NT2/D1 (cell line): ENCODE results near the gene SLC6A19.

ENCODE experiments used
- DNase-seq: peaks from one replicate; pipeline ENCODE4 v3.0.0-alpha.2; 2011; ENCODE audit warnings: low read depth, low spot score
- H3K27me3 ChIP-seq: 2 replicates; pipeline ENCODE4 v1.6.0; 2011; ENCODE audit warnings: mild to moderate bottlenecking; ENCODE audit not compliant: insufficient read length, insufficient read depth
- H3K36me3 ChIP-seq: 2 replicates; pipeline ENCODE4 v1.6.1; 2011; ENCODE audit warnings: mild to moderate bottlenecking, low read length, mixed read lengths; ENCODE audit not compliant: insufficient read depth, insufficient read length
- H3K4me1 ChIP-seq: 2 replicates; pipeline ENCODE4 v1.5.1; 2011; ENCODE audit not compliant: insufficient read depth, insufficient read length
- H3K4me3 ChIP-seq: 2 replicates; pipeline ENCODE4 v1.5.1; 2011; ENCODE audit warnings: low read depth; ENCODE audit not compliant: insufficient read length
- H3K9ac ChIP-seq: 2 replicates; pipeline ENCODE4 v1.6.0; 2011; ENCODE audit warnings: low read depth; ENCODE audit not compliant: insufficient read length
- H3K9me3 ChIP-seq: 2 replicates; pipeline ENCODE4 v1.5.1; 2011; ENCODE audit warnings: mild to moderate bottlenecking, low read length; ENCODE audit not compliant: insufficient read depth
- SUZ12 ChIP-seq: IDR thresholded peaks from 2 replicates; pipeline ENCODE4 v1.6.1; 2011; ENCODE audit not compliant: insufficient read length, insufficient read depth; ENCODE audit errors: extremely low read depth
- YY1 ChIP-seq: IDR thresholded peaks from 2 replicates; pipeline ENCODE4 v1.6.1; 2011; ENCODE audit not compliant: insufficient read length, insufficient read depth
- ZNF274 ChIP-seq: IDR thresholded peaks from 2 replicates; pipeline ENCODE4 v1.6.1; 2011; ENCODE audit warnings: mild to moderate bottlenecking, low read depth, low read length

Gene SLC6A19

GRCh38 chr5:1192971-1193590 is 8.3 kb upstream of the SLC6A19 start:
- H3K4me3 ChIP-seq: no peak overlapping the region
- H3K36me3 ChIP-seq: no peaks in the 10 kb centered on the region
- no peaks in the 10 kb centered on the region for H3K9me3 ChIP-seq
- DNase-seq: no peak
- no peak overlapping the region for H3K9ac ChIP-seq
- no peaks in the 10 kb centered on the region for H3K4me1 ChIP-seq
- TF ChIP-seq SUZ12: no peak
- no peak for TF ChIP-seq YY1
- no peak for TF ChIP-seq ZNF274
- peaks cover 18% of the 10 kb centered on the region for H3K27me3 ChIP-seq

DNA sequence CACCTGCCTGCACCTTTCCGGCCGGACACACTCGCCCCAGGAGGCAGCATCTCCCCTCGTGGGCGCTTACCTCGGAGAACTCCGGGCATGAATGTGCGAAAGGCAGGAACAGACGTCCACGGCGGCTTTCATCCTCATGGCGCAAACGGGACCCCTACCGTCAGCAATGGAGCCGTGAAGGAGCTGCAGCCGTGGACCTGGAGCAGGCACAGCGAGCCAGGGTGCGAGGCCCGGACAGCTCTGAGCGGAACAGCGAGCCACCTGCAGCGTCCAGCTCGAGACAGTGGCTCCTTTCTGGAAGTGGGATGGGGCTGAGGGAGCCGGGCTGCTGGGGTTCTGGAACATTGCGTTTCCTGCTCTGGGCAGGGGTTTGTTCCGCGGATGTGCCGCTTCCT is 7.8 kb upstream of the SLC6A19 start:
- DNase-seq: no peak
- Histone ChIP-seq H3K36me3 (no peaks in the 10 kb centered on the region), H3K4me1 (no peaks in the 10 kb centered on the region), H3K4me3 (no peak overlapping the region), H3K9me3 (no peaks in the 10 kb centered on the region), H3K27me3 (peaks cover 20% of the 10 kb centered on the region), H3K9ac (no peak overlapping the region)
- TF ChIP-seq YY1: no peak
- no peak for TF ChIP-seq ZNF274
- TF ChIP-seq SUZ12: no peak

GRCh38 chr5:1194378-1194777 is 7.0 kb upstream of the SLC6A19 start:
- Histone ChIP-seq H3K9ac (no peak overlapping the region), H3K4me1 (no peaks in the 10 kb centered on the region), H3K27me3 (peaks cover 20% of the 10 kb centered on the region), H3K4me3 (no peak overlapping the region), H3K9me3 (no peaks in the 10 kb centered on the region), H3K36me3 (no peaks in the 10 kb centered on the region)
- no peak for DNase-seq
- TF ChIP-seq ZNF274: no peak
- no peak for TF ChIP-seq YY1
- TF ChIP-seq SUZ12: no peak

- Histone ChIP-seq H3K4me3 (no peak overlapping the region), H3K9me3 (no peaks in the 10 kb centered on the region), H3K4me1 (peaks cover 1% of the 10 kb centered on the region), H3K9ac (no peak overlapping the region), H3K36me3 (no peaks in the 10 kb centered on the region), H3K27me3 (peaks cover 20% of the 10 kb centered on the region)
- no peak for TF ChIP-seq ZNF274
- TF ChIP-seq YY1: no peak
- TF ChIP-seq SUZ12: no peak
- DNase-seq: no peak
These were observed 6.0 kb upstream of the SLC6A19 start for GRCh38 chr5:1195439-1195838.

GRCh38 chr5:1195916-1196315 is 5.5 kb upstream of the SLC6A19 start:
- peaks cover 3% of the 10 kb centered on the region for H3K4me1 ChIP-seq
- no peak for DNase-seq
- no peak overlapping the region for H3K9ac ChIP-seq
- H3K9me3 ChIP-seq: no peaks in the 10 kb centered on the region
- peaks cover 20% of the 10 kb centered on the region for H3K27me3 ChIP-seq
- no peak overlapping the region for H3K4me3 ChIP-seq
- TF ChIP-seq YY1 (no peak), SUZ12 (no peak), ZNF274 (no peak)
- H3K36me3 ChIP-seq: no peaks in the 10 kb centered on the region

DNA sequence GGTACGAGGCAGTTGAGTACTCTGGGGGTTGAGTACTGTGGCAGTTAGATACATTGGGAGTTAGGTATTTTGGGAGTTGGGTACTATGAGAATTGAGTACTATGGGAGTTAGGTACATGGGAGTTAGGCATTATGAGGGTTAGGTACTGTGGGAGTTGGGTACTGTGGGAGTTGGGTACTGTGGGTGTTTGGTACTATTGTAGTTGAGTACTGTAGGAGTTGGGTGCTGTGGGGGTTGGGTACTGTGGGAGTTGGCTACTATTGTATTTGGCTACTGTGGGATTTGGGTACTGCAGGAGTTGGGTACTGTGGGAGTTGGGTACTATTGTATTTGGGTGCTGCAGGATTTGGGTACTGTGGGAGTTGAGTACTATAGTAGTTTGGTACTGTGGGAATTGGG is 4.8 kb upstream of the SLC6A19 start:
- Histone ChIP-seq H3K9me3 (no peaks in the 10 kb centered on the region), H3K4me3 (no peak overlapping the region), H3K36me3 (no peaks in the 10 kb centered on the region), H3K27me3 (peaks cover 20% of the 10 kb centered on the region), H3K9ac (no peak overlapping the region), H3K4me1 (peaks cover 3% of the 10 kb centered on the region)
- DNase-seq: no peak
- TF ChIP-seq ZNF274: no peak
- TF ChIP-seq SUZ12: no peak
- TF ChIP-seq YY1: no peak

GRCh38 chr5:1197876-1198666 is 3.3 kb upstream of the SLC6A19 start:
- Histone ChIP-seq H3K4me1 (peaks cover 8% of the 10 kb centered on the region), H3K9ac (no peak overlapping the region), H3K36me3 (no peaks in the 10 kb centered on the region), H3K27me3 (peaks cover 13% of the 10 kb centered on the region), H3K9me3 (no peaks in the 10 kb centered on the region), H3K4me3 (no peak overlapping the region)
- TF ChIP-seq ZNF274 (no peak), YY1 (no peak), SUZ12 (no peak)
- no peak for DNase-seq
